Measurements from ENCODE around the gene NCOA4. TPM values are rescaled to one million over a fixed set of nuclear protein-coding genes. Genes with fewer than 3 reads are reported as not detected.
"Not testable (repeated sequence)": the region's sequence is repeated elsewhere in the genome, so short reads cannot be mapped to it uniquely, and the experiment has no call there.

The NCOA4 gene

GRCh38 chr10:45971742-45972105, 58.7 kb downstream of the NCOA4 start:
- not testable (repeated sequence) for H3K27me3 ChIP-seq (ENCODE audit: control insufficient read depth, insufficient read depth, low read length); H3K4me1 ChIP-seq (ENCODE audit: control insufficient read depth, insufficient read depth, low read length); H3K36me3 ChIP-seq (ENCODE audit: insufficient read depth, low read length); H3K9me3 ChIP-seq (replicated peaks; ENCODE audit: low read length)
- peak overlapping the region; percentile 93 for H3K4me3 ChIP-seq (ENCODE audit: low read length)
- H3K9ac ChIP-seq (ENCODE audit: low read depth, low read length) = peak overlapping the region; percentile 91
- peak overlapping the region; percentile 85 for H3K4me2 ChIP-seq (ENCODE audit: low read length)

DNA sequence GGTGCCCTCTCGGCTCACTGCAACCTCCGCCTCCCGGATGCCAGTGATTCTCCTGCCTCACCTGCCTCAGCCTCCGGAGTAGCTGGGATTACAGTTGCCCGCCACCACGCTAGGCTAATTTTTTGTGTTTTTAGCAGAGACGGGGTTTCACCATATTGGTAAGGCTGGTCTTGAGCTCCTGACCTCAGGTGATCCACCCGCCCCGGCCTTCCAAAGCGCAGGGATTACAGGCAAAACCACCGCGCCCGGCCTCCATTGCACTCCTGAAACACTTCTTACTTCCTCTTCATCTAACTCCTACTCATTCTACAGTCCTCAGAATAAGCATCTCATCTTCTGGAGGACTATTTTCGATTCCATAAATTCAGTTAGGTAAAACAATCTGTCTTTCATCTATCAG, 59.4 kb downstream of the NCOA4 start:
- not testable (repeated sequence) for H3K36me3 ChIP-seq (ENCODE audit: insufficient read depth, low read length); H3K27me3 ChIP-seq (ENCODE audit: control insufficient read depth, insufficient read depth, low read length); H3K9me3 ChIP-seq (replicated peaks; ENCODE audit: low read length); H3K4me1 ChIP-seq (ENCODE audit: control insufficient read depth, insufficient read depth, low read length)
- H3K4me3 ChIP-seq (ENCODE audit: low read length) = peak overlapping the region; percentile 93
- H3K4me2 ChIP-seq (ENCODE audit: low read length) = peak overlapping the region; percentile 85
- H3K9ac ChIP-seq (ENCODE audit: low read depth, low read length) = peak overlapping the region; percentile 91

DNA sequence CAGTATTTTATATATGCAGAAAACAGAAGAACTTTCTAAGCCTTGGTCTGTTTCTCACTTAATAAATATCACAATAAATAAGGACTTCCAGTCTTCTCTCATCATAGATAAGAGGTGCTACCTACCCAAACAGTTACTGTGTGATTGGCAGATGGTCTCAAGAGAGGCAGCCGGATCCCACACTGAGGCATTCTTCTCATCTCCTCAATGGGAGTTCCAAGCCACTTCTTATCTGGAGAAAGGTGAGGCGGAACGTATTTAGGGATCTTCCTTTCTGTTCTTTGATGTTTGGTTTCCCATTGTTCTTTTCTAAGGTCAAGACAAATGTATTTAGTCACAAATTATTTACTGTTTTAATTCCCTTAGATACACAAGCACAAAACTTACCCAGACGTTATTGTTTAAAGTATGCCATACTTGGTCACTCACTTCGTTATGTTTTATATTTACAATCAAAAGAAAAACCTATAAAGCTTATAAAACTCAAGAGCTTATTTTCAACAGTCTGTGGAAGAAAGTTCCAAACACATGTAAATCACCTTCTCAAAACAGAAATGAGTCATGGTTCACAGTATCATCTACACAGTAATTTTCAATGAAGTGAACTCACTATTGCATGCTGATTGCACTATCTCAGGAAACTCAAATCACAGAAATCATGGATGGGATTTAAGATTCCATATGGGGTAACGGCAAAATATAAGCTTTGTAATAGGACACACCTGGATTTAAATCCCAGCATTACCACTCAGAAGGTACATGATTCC, 67.6 kb downstream of the NCOA4 start:
- H3K4me3 ChIP-seq (ENCODE audit: low read length); H3K36me3 ChIP-seq (ENCODE audit: insufficient read depth, low read length); H3K4me1 ChIP-seq (ENCODE audit: control insufficient read depth, insufficient read depth, low read length); H3K4me2 ChIP-seq (ENCODE audit: low read length); H3K9ac ChIP-seq (ENCODE audit: low read depth, low read length); H3K9me3 ChIP-seq (replicated peaks; ENCODE audit: low read length); H3K27me3 ChIP-seq (ENCODE audit: control insufficient read depth, insufficient read depth, low read length): not testable (repeated sequence)

DNA sequence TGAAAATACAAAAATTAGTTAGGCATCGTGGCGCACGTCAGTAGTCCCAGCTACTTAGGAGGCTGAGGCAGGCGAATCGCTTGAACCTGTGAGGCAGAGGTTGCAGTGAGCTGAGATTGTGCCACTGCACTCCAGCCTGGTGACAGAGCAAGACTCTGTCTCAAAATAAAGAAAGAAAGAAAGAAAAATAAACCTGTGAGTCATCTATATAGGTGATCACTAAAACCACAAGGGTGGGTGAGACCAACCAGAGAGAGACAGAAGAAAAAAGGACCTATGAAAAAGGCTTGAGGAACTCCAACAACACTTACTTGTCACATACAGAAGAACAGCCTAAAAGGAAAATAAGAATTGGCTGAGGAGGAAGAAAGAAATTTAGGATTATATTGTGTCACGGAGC, 72.5 kb downstream of the NCOA4 start:
- not testable (repeated sequence) for H3K9me3 ChIP-seq (replicated peaks; ENCODE audit: low read length); H3K4me3 ChIP-seq (ENCODE audit: low read length); H3K4me1 ChIP-seq (ENCODE audit: control insufficient read depth, insufficient read depth, low read length); H3K4me2 ChIP-seq (ENCODE audit: low read length); H3K9ac ChIP-seq (ENCODE audit: low read depth, low read length); H3K27me3 ChIP-seq (ENCODE audit: control insufficient read depth, insufficient read depth, low read length); H3K36me3 ChIP-seq (ENCODE audit: insufficient read depth, low read length)

GRCh38 chr10:45956634-45957033, 73.8 kb downstream of the NCOA4 start:
- H3K36me3 ChIP-seq (ENCODE audit: insufficient read depth, low read length); H3K9ac ChIP-seq (ENCODE audit: low read depth, low read length); H3K27me3 ChIP-seq (ENCODE audit: control insufficient read depth, insufficient read depth, low read length); H3K4me2 ChIP-seq (ENCODE audit: low read length); H3K4me1 ChIP-seq (ENCODE audit: control insufficient read depth, insufficient read depth, low read length); H3K9me3 ChIP-seq (replicated peaks; ENCODE audit: low read length); H3K4me3 ChIP-seq (ENCODE audit: low read length): not testable (repeated sequence)

Small RNA genes lying within 50 kb of the gene (small RNA-seq; reads per million reads assigned to genes)
- not detected for gene SNORA74C-1
